Endodermal cell (in vitro differentiated cells): ENCODE measurements around the gene FAM168A. TPM values are rescaled to one million over a fixed set of nuclear protein-coding genes. Genes with fewer than 3 reads are reported as not detected.

Experiments
- DNase-seq: peaks from one replicate; pipeline ENCODE4 v3.0.0-alpha.2; 2017
- H3K27ac ChIP-seq: 2 replicates; pipeline ENCODE4 v1.5.1; 2013; ENCODE audit warnings: mild to moderate bottlenecking, low read depth, low read length, moderate library complexity
- H3K27me3 ChIP-seq: 2 replicates; pipeline ENCODE4 v1.6.1; 2013; ENCODE audit warnings: mild to moderate bottlenecking, low read length, moderate library complexity; ENCODE audit not compliant: insufficient read depth, control insufficient read depth, poor library complexity, severe bottlenecking
- H3K36me3 ChIP-seq: 2 replicates; pipeline ENCODE4 v1.7.0; 2013; ENCODE audit warnings: mild to moderate bottlenecking, low read length, moderate library complexity; ENCODE audit not compliant: control insufficient read depth, insufficient read depth
- H3K4me1 ChIP-seq: one replicate; pipeline ENCODE4 v1.7.0; 2013; ENCODE audit warnings: low read length; ENCODE audit not compliant: control insufficient read depth, insufficient read depth
- H3K4me3 ChIP-seq: 2 replicates; pipeline ENCODE4 v1.5.1; 2013; ENCODE audit warnings: mild to moderate bottlenecking, low read length, moderate library complexity
- H3K9ac ChIP-seq: 2 replicates; pipeline ENCODE4 v1.6.1; 2013; ENCODE audit warnings: mild to moderate bottlenecking, low read length, moderate library complexity; ENCODE audit not compliant: poor library complexity, severe bottlenecking; ENCODE audit errors: extremely low read depth
- H3K9me3 ChIP-seq: 2 replicates; pipeline ENCODE4 v1.6.1; 2013; ENCODE audit warnings: mild to moderate bottlenecking, low read length, moderate library complexity; ENCODE audit not compliant: control insufficient read depth
- H3K27ac Mint-ChIP-seq: 2 replicates; pipeline ENCODE4 v1.8.0; 2020; ENCODE audit warnings: mixed read lengths
- H3K27me3 Mint-ChIP-seq: 2 replicates; pipeline ENCODE4 v1.8.0; 2021; ENCODE audit warnings: mild to moderate bottlenecking, mixed read lengths; ENCODE audit not compliant: insufficient read depth
- H3K36me3 Mint-ChIP-seq: 2 replicates; pipeline ENCODE4 v1.8.0; 2020; ENCODE audit warnings: low read depth, mixed read lengths
- H3K4me1 Mint-ChIP-seq: 2 replicates; pipeline ENCODE4 v1.8.0; 2020; ENCODE audit warnings: mixed read lengths
- H3K4me3 Mint-ChIP-seq: 2 replicates; pipeline ENCODE4 v1.8.0; 2020; ENCODE audit warnings: mild to moderate bottlenecking, moderate library complexity, mixed read lengths
- H3K9me3 Mint-ChIP-seq: 2 replicates; pipeline ENCODE4 v1.8.0; 2020; ENCODE audit warnings: mild to moderate bottlenecking, mixed read lengths
- WGBS, 2 experiments: methylation state at CpG; one replicate each; pipeline versions ENCODE4 v1.1.5 to v1.1.7; 2013; ENCODE audit warnings: missing lambda C conversion rate in 2 of 2, mixed read lengths in 1 of 2; ENCODE audit not compliant: insufficient coverage in 1 of 2, insufficient read length in 1 of 2; 5-methylcytosine and 5-hydroxymethylcytosine counted together
- total RNA-seq, 2 donors: library from RNA; stranded (reverse); fragmentation: NEBNext Ultra II Directional in 1 of 2; extraction: Animal tissue kit (Norgen Biotek cat#: 25700) in 1 of 2; gene quantifications; 2 replicates in 1 of 2; 3 replicates in 1 of 2; pipeline ENCODE4 v1.2.1, GENCODE V29; 2021
- TF ChIP-seq, protein P1 (sequence below): fragments of 200-600 bp; sonication (generic); conservative IDR thresholded peaks from 2 replicates; pipeline ENCODE4 v1.5.0; 2021; ENCODE audit warnings: antibody characterized with exemption, mild to moderate bottlenecking

FAM168A gene
- total RNA-seq, 2 donors from 2014 or later = 27.4 to 31.6 TPM

DNA sequence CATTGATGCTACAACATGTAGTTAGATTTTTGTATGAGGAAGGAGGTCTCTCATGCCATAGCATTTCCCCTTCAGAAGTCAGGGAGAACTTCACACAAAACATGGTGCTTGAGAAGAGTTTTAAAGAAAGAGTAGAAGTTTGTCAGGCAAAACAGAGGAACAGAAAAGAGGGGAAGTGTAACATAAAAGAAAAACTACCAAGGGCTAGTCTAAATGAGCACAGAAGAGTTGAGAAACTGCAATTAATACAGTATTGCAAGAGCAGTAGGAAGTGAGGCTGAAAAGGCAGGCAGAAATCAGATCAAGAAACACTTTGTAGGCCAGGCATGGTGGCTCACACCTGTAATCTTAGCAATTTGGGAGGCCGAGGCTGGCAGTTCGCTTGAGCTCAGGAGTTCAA, 61.0 kb downstream of the FAM168A start:
- H3K4me1 Mint-ChIP-seq = peaks cover 24% of the 10 kb centered on the region
- no peaks in the 10 kb centered on the region for H3K27me3 ChIP-seq
- H3K9me3 Mint-ChIP-seq = no peaks in the 10 kb centered on the region
- H3K9me3 ChIP-seq = no peaks in the 10 kb centered on the region
- H3K27ac Mint-ChIP-seq = no peak overlapping the region
- H3K27ac ChIP-seq = no peak overlapping the region
- no peak overlapping the region for H3K4me3 Mint-ChIP-seq
- no peak overlapping the region for H3K4me3 ChIP-seq
- peaks cover 7% of the 10 kb centered on the region for H3K4me1 ChIP-seq
- peaks cover 4% of the 10 kb centered on the region for H3K36me3 Mint-ChIP-seq
- H3K9ac ChIP-seq = no peak overlapping the region
- no peak for DNase-seq
- no peaks in the 10 kb centered on the region for H3K27me3 Mint-ChIP-seq
- WGBS, 2 experiments = 96 to 100% methylated on average over 2 of the region's 2 CpGs
- TF ChIP-seq, protein P1, sequence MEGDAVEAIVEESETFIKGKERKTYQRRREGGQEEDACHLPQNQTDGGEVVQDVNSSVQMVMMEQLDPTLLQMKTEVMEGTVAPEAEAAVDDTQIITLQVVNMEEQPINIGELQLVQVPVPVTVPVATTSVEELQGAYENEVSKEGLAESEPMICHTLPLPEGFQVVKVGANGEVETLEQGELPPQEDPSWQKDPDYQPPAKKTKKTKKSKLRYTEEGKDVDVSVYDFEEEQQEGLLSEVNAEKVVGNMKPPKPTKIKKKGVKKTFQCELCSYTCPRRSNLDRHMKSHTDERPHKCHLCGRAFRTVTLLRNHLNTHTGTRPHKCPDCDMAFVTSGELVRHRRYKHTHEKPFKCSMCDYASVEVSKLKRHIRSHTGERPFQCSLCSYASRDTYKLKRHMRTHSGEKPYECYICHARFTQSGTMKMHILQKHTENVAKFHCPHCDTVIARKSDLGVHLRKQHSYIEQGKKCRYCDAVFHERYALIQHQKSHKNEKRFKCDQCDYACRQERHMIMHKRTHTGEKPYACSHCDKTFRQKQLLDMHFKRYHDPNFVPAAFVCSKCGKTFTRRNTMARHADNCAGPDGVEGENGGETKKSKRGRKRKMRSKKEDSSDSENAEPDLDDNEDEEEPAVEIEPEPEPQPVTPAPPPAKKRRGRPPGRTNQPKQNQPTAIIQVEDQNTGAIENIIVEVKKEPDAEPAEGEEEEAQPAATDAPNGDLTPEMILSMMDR = no peak
- peaks cover 3% of the 10 kb centered on the region for H3K36me3 ChIP-seq

DNA sequence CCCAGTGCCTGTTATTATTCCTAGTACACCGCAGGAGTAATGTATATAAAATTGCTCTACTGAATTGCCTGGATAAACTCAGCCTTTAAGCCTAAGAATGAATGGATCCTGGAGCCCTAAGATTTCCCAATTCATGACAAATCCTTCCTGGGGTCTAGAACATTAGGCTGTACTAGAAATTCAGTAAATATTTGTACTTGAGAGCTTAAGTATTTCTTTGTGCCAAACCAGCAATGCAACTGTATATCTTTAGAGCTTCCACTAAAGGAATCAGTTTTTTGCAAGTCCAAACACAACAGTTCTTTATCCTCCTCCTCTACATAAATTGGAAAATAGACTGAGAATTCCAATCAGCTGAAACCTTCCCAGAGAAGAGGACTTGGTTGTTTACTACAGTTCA, 65.6 kb downstream of the FAM168A start:
- no peaks in the 10 kb centered on the region for H3K9me3 Mint-ChIP-seq
- no peak overlapping the region for H3K27ac Mint-ChIP-seq
- Histone ChIP-seq H3K27ac (no peak overlapping the region), H3K36me3 (peaks cover 3% of the 10 kb centered on the region), H3K9ac (no peak overlapping the region), H3K4me3 (no peak overlapping the region), H3K27me3 (no peaks in the 10 kb centered on the region), H3K4me1 (peaks cover 15% of the 10 kb centered on the region), H3K9me3 (no peaks in the 10 kb centered on the region)
- no peaks in the 10 kb centered on the region for H3K27me3 Mint-ChIP-seq
- no peak for DNase-seq
- WGBS, 2 experiments = 100% methylated on average over 1 of the region's 1 CpG
- TF ChIP-seq, protein P1 = no peak
- peaks cover 4% of the 10 kb centered on the region for H3K36me3 Mint-ChIP-seq
- H3K4me3 Mint-ChIP-seq = no peak overlapping the region
- peaks cover 41% of the 10 kb centered on the region for H3K4me1 Mint-ChIP-seq

DNA sequence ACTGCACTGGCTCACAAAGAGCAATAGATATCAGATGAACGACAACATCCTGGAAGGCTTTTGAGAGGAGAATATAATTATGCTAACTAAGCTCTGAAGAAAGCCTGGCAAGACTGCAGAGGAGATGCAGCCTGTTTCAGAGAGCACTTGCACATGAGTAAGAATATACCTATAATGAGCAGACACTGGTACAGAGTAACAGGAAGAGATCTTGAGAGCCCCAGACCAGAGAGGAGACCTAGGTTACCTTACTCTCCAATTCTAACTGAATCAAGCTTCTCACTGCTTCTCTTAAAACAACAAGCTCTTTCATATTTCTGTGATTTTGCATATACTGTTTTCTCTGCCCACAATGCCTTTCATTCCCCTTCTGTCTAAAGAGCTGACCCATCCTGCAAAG, 66.5 kb downstream of the FAM168A start:
- Histone ChIP-seq H3K9me3 (no peaks in the 10 kb centered on the region), H3K27ac (no peak overlapping the region), H3K36me3 (no peaks in the 10 kb centered on the region), H3K4me3 (no peak overlapping the region), H3K9ac (no peak overlapping the region), H3K4me1 (peaks cover 23% of the 10 kb centered on the region), H3K27me3 (no peaks in the 10 kb centered on the region)
- TF ChIP-seq, protein P1 = no peak
- Mint-ChIP-seq H3K27me3 (no peaks in the 10 kb centered on the region), H3K27ac (peak overlapping the region; percentile 56), H3K36me3 (peaks cover 4% of the 10 kb centered on the region), H3K4me1 (peaks cover 50% of the 10 kb centered on the region), H3K4me3 (no peak overlapping the region), H3K9me3 (no peaks in the 10 kb centered on the region)
- WGBS, 2 experiments = 73 to 78% methylated on average over 1 of the region's 1 CpG
- DNase-seq = no peak
